SK-N-MC (cell line): ENCODE data around the gene CFAP251.
A peak's percentile ranks its signal among the peaks of the same experiment; 100 is the strongest.

Experiments
- DNase-seq: peaks from one replicate; pipeline ENCODE4 v3.0.0-alpha.2; 2011; ENCODE audit warnings: low read depth, low spot score
- H3K27ac ChIP-seq: fragments of 200-600 bp; sonication (generic); 2 replicates; pipeline ENCODE4 v1.5.1; 2016; ENCODE audit warnings: mixed run types
- H3K36me3 ChIP-seq: fragments of 200-600 bp; sonication (generic); 2 replicates; pipeline ENCODE4 v1.6.1; 2017; ENCODE audit warnings: antibody characterized with exemption, low read length, mixed read lengths; ENCODE audit not compliant: insufficient read depth
- H3K4me3 ChIP-seq: fragments of 200-600 bp; sonication (generic); 2 replicates; pipeline ENCODE4 v1.5.1; 2016
- H3K9ac ChIP-seq: fragments of 200-600 bp; sonication (generic); 2 replicates; pipeline ENCODE4 v1.8.0; 2017; ENCODE audit warnings: mixed run types, mixed read lengths; ENCODE audit not compliant: insufficient read length
- H3K9me3 ChIP-seq: fragments of 200-600 bp; sonication (generic); 2 replicates; pipeline ENCODE4 v1.6.1; 2017; ENCODE audit warnings: low read depth, mild to moderate bottlenecking, antibody characterized with exemption, low read length, moderate library complexity, mixed read lengths
- EZH2 ChIP-seq: fragments of 200-600 bp; sonication (generic); IDR thresholded peaks from one replicate; pipeline ENCODE4 v1.6.1; 2017; ENCODE audit warnings: antibody characterized with exemption
- FOXP2 ChIP-seq: optimal IDR thresholded peaks from 2 replicates; pipeline ENCODE3; 2011; ENCODE audit warnings: mild to moderate bottlenecking, moderate library complexity; ENCODE audit not compliant: insufficient read depth; ENCODE audit errors: extremely low read length, control extremely low read depth
- POLR2AphosphoS5 ChIP-seq: IDR thresholded peaks from 2 replicates; pipeline ENCODE4 v1.6.1; 2012; ENCODE audit warnings: mild to moderate bottlenecking, low read depth, low read length, borderline replicate concordance

Gene CFAP251

GRCh38 chr12:122013136-122013535 is 94.7 kb downstream of the CFAP251 start:
- Histone ChIP-seq H3K9me3 (0 out of 2 replicates have a peak, but pooled peaks cover under 1% of the 10 kb centered on the region), H3K36me3 (no peaks in the 10 kb centered on the region), H3K9ac (no peak overlapping the region), H3K27ac (no peak overlapping the region), H3K4me3 (no peak overlapping the region)
- DNase-seq, result no peak
- TF ChIP-seq FOXP2, result no peak
- no peak for TF ChIP-seq EZH2
- TF ChIP-seq POLR2AphosphoS5, result no peak

GRCh38 chr12:122013791-122014590 is 95.6 kb downstream of the CFAP251 start:
- Histone ChIP-seq H3K36me3 (no peaks in the 10 kb centered on the region), H3K4me3 (no peak overlapping the region), H3K9me3 (0 out of 2 replicates have a peak, but pooled peaks cover 6% of the 10 kb centered on the region), H3K9ac (no peak overlapping the region), H3K27ac (no peak overlapping the region)
- DNase-seq, result no peak
- no peak for TF ChIP-seq EZH2
- no peak for TF ChIP-seq POLR2AphosphoS5
- no peak for TF ChIP-seq FOXP2

- H3K4me3 ChIP-seq, result no peak overlapping the region
- H3K9ac ChIP-seq, result no peak overlapping the region
- H3K27ac ChIP-seq, result no peak overlapping the region
- H3K9me3 ChIP-seq, result 0 out of 2 replicates have a peak, but pooled peaks cover 6% of the 10 kb centered on the region
- no peak for DNase-seq
- TF ChIP-seq POLR2AphosphoS5 (no peak), FOXP2 (no peak), EZH2 (no peak)
- no peaks in the 10 kb centered on the region for H3K36me3 ChIP-seq
These were observed 96.4 kb downstream of the CFAP251 start for GRCh38 chr12:122014781-122015180.

- H3K4me3 ChIP-seq, result no peak overlapping the region
- no peak for DNase-seq
- no peaks in the 10 kb centered on the region for H3K36me3 ChIP-seq
- TF ChIP-seq POLR2AphosphoS5, result no peak
- TF ChIP-seq EZH2, result no peak
- TF ChIP-seq FOXP2, result no peak
- 0 out of 2 replicates have a peak, but pooled peaks cover 6% of the 10 kb centered on the region for H3K9me3 ChIP-seq
- no peak overlapping the region for H3K27ac ChIP-seq
- H3K9ac ChIP-seq, result no peak overlapping the region
These were observed 100.1 kb downstream of the CFAP251 start for GRCh38 chr12:122018457-122018856.

- no peaks in the 10 kb centered on the region for H3K36me3 ChIP-seq
- 0 out of 2 replicates have a peak, but pooled peaks cover 6% of the 10 kb centered on the region for H3K9me3 ChIP-seq
- H3K27ac ChIP-seq, result no peak overlapping the region
- DNase-seq, result no peak
- no peak overlapping the region for H3K4me3 ChIP-seq
- TF ChIP-seq EZH2 (no peak), FOXP2 (no peak), POLR2AphosphoS5 (no peak)
- no peak overlapping the region for H3K9ac ChIP-seq
These were observed 100.5 kb downstream of the CFAP251 start for GRCh38 chr12:122018937-122019336.

DNA sequence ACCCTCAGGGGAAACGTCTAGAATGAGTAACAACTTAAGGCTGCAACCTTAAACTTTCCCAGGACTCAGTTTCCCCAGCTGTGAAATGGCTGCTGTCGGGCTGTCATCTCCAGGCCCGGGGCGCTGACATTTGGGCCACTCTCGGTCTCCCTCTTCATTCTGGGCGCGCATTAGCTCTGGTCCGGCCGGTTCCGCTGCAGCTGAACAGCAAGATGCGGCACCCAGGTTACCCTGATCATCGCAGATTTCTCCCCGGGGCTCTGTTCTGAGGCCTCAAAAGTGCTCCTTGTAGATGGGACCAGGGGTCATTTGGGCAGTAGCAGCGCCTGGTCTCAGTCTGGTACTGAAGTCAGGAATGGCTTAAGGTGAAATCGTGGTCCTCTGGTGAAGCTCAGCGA is 102.4 kb downstream of the CFAP251 start:
- DNase-seq, result no peak
- Histone ChIP-seq H3K4me3 (peak overlapping the region; percentile 86), H3K9me3 (0 out of 2 replicates have a peak, but pooled peaks cover 6% of the 10 kb centered on the region), H3K9ac (peak overlapping the region; percentile 73), H3K27ac (no peak overlapping the region), H3K36me3 (no peaks in the 10 kb centered on the region)
- no peak for TF ChIP-seq FOXP2
- TF ChIP-seq EZH2, result no peak

- Histone ChIP-seq H3K9ac (peak overlapping the region; percentile 73), H3K27ac (no peak overlapping the region), H3K9me3 (0 out of 2 replicates have a peak, but pooled peaks cover 6% of the 10 kb centered on the region), H3K4me3 (peak overlapping the region; percentile 86), H3K36me3 (no peaks in the 10 kb centered on the region)
- DNase-seq, result no peak
- TF ChIP-seq FOXP2 (no peak), EZH2 (no peak), POLR2AphosphoS5 (no peak)
These were observed 102.9 kb downstream of the CFAP251 start for GRCh38 chr12:122021193-122021821.

DNA sequence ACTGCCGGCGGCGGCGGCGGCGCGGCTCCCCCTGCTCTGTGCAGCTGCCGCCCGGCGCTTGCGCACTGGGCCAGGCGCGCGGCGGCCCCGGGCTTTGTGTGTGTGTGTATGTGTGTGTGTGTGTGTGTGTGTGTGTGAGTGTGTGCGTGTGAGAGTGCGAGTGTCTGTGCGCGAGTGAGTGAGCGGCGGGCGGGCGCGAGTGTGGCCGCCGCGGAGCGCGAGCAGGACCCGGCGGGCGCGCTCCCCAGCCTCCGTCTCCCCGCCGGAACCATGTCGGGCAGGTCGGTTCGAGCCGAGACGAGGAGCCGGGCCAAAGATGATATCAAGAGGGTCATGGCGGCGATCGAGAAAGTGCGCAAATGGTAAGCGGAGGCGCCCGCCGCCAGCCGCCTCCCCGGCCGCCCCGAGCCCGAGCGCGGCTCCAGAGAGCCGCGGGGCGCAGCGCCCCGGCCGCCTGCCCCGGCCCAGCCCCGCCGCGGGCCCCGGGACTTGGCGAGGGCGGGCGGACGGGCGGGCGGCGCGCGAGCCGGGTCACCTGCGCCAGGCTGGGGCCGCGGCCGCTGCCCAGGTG is 103.5 kb downstream of the CFAP251 start, which contains the start of gene BCL7A:
BCL7A (plus strand) TSS at position 63 of the 571 bp plus-strand sequence; CDS start at position 271, 208 bp downstream.
- no peaks in the 10 kb centered on the region for H3K36me3 ChIP-seq
- DNase-seq, result no peak
- peak within 1 kb of the TSS; percentile 62; the same call in 1 of the 2 replicates for H3K27ac ChIP-seq
- H3K9ac ChIP-seq, result peak within 1 kb of the TSS; percentile 94
- TF ChIP-seq FOXP2 (no peak), EZH2 (no peak), POLR2AphosphoS5 (peak; percentile 62; the same call in 1 of the 2 replicates)
- peak within 1 kb of the TSS; percentile 86 for H3K4me3 ChIP-seq
- 0 out of 2 replicates have a peak, but pooled peaks cover 6% of the 10 kb centered on the region for H3K9me3 ChIP-seq
